Measurements from ENCODE around the gene TIMM29. TPM values are rescaled to one million over a fixed set of nuclear protein-coding genes. Genes with fewer than 3 reads are reported as not detected.
A peak's percentile ranks its signal among the peaks of the same experiment; 100 is the strongest.

The TIMM29 gene
- total RNA-seq, 2 experiments from 2014 or later, result 22.6 to 24.8 TPM

DNA sequence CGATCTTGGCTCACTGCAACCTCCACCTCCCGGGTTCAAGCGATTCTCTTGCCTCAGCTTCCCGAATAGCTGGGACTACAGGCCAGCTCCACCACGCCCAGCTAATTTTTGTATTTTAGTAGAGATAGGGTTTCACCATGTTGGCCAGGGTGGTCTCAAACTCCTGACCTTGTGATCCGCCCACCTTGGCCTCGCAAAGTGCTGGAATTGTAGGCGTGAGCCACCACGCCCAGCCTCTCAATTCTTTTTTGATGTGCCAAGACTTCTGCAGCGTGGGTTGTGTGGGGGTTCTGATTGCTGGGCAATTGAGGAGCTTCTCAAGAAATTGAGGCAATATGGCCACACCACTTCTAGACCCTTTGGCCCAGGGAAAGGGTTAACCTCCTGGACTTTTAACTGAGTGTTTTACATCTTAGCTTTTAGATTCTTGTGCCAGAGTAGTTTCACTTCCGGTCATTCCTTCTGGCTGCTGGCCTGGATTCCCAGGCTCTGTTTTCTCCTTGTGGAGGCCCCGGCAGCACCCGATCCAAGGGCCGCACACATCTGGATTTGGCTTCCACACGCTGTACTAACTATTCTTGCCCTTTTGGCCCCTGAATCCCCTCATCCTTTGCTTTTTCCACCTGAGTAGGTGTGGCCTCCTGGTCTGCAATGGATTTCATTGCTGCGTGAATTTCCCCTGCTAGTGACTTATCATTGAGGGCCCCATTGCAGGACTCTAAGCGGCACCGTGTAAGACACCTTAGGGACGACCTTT, 46.9 kb downstream of the TIMM29 start:
- H3K27ac ChIP-seq (ENCODE audit: low read depth in 1 of 2, low read length in 2 of 2), result no peak overlapping the region
- no peak overlapping the region for H3K4me3 ChIP-seq (ENCODE audit: low read length)
- Mint-ChIP-seq H3K27ac (peak overlapping the region; percentile 62), H3K4me3 (no peak overlapping the region), H3K36me3 (ENCODE audit: low read depth) (no peaks in the 10 kb centered on the region), H3K4me1 (ENCODE audit: low read depth) (peaks cover 38% of the 10 kb centered on the region), H3K9me3 (no peaks in the 10 kb centered on the region), H3K27me3 (no peaks in the 10 kb centered on the region)
- H3K9me3 ChIP-seq (ENCODE audit: control insufficient read depth in 1 of 2, insufficient read depth in 1 of 2, low read length in 2 of 2), result no peaks in the 10 kb centered on the region
- DNase-seq (no peak), ATAC-seq (ENCODE audit: poor library complexity) (no peak)
- no peaks in the 10 kb centered on the region for H3K27me3 ChIP-seq (ENCODE audit: control insufficient read depth in 1 of 2, insufficient read depth in 2 of 2, low read length in 2 of 2)
- TF ChIP-seq CTCF (IDR thresholded peaks at IDR 0.05), result no peak
- intact Hi-C loops (cut with DNase I, micrococcal nuclease), result no loop called here
- ChIA-PET POLR2A (no interaction called here), CTCF (interaction anchor here (0.6 to 1.0 kb wide), 3 partner anchors 14 to 33 kb away, joined by 3 to 4 read pairs (median 4); no protein-coding TSS in a partner anchor)
- H3K36me3 ChIP-seq (ENCODE audit: insufficient read depth, low read length), result peaks cover 3% of the 10 kb centered on the region
- H3K4me1 ChIP-seq (ENCODE audit: insufficient read depth, low read length), result peaks cover 38% of the 10 kb centered on the region

GRCh38 chr19:10976131-10976892, 47.7 kb downstream of the TIMM29 start:
- Mint-ChIP-seq H3K9me3 (no peaks in the 10 kb centered on the region), H3K27ac (peak overlapping the region; percentile 62), H3K27me3 (no peaks in the 10 kb centered on the region), H3K4me1 (ENCODE audit: low read depth) (peaks cover 34% of the 10 kb centered on the region), H3K4me3 (no peak overlapping the region), H3K36me3 (ENCODE audit: low read depth) (peaks cover 4% of the 10 kb centered on the region)
- DNase-seq, result no peak
- Histone ChIP-seq H3K27ac (ENCODE audit: low read depth in 1 of 2, low read length in 2 of 2) (no peak overlapping the region), H3K4me3 (ENCODE audit: low read length) (no peak overlapping the region), H3K4me1 (ENCODE audit: insufficient read depth, low read length) (peaks cover 39% of the 10 kb centered on the region), H3K27me3 (ENCODE audit: control insufficient read depth in 1 of 2, insufficient read depth in 2 of 2, low read length in 2 of 2) (no peaks in the 10 kb centered on the region), H3K9me3 (ENCODE audit: control insufficient read depth in 1 of 2, insufficient read depth in 1 of 2, low read length in 2 of 2) (no peaks in the 10 kb centered on the region), H3K36me3 (ENCODE audit: insufficient read depth, low read length) (peaks cover 3% of the 10 kb centered on the region)
- intact Hi-C loops (cut with DNase I, micrococcal nuclease), result no loop called here
- POLR2A ChIA-PET, result no interaction called here
- no peak for TF ChIP-seq CTCF (IDR thresholded peaks at IDR 0.05)
- CTCF ChIA-PET, result interaction anchor here (0.8 to 1.1 kb wide), 3 partner anchors 13 to 34 kb away, joined by 3 to 5 read pairs (median 4); no protein-coding TSS in a partner anchor
- no peak for ATAC-seq (ENCODE audit: poor library complexity)

GRCh38 chr19:10977742-10978092, 49.1 kb downstream of the TIMM29 start:
- TF ChIP-seq CTCF (IDR thresholded peaks at IDR 0.05), result no peak
- CTCF ChIA-PET, result no interaction called here
- H3K4me3 Mint-ChIP-seq, result no peak overlapping the region

More at GRCh38 chr19:10977742-10978092, 49.1 kb downstream of the TIMM29 start:
- H3K36me3 ChIP-seq (ENCODE audit: insufficient read depth, low read length), result peaks cover 3% of the 10 kb centered on the region
- POLR2A ChIA-PET, result no interaction called here
- DNase-seq, result no peak
- Mint-ChIP-seq H3K4me1 (ENCODE audit: low read depth) (peaks cover 34% of the 10 kb centered on the region), H3K27me3 (no peaks in the 10 kb centered on the region), H3K36me3 (ENCODE audit: low read depth) (peaks cover 7% of the 10 kb centered on the region), H3K27ac (no peak overlapping the region), H3K9me3 (no peaks in the 10 kb centered on the region)
- intact Hi-C loops (cut with DNase I, micrococcal nuclease), result no loop called here
- no peak for ATAC-seq (ENCODE audit: poor library complexity)
- no peak overlapping the region for H3K4me3 ChIP-seq (ENCODE audit: low read length)
- H3K4me1 ChIP-seq (ENCODE audit: insufficient read depth, low read length), result peaks cover 39% of the 10 kb centered on the region
- no peak overlapping the region for H3K27ac ChIP-seq (ENCODE audit: low read depth in 1 of 2, low read length in 2 of 2)
- H3K27me3 ChIP-seq (ENCODE audit: control insufficient read depth in 1 of 2, insufficient read depth in 2 of 2, low read length in 2 of 2), result no peaks in the 10 kb centered on the region
- no peaks in the 10 kb centered on the region for H3K9me3 ChIP-seq (ENCODE audit: control insufficient read depth in 1 of 2, insufficient read depth in 1 of 2, low read length in 2 of 2)

Other genes with a start within 250 kb of the TIMM29 start
- 10 to 100 TPM; 48.6 to 53.3 TPM for gene QTRT1, start 227.4 kb upstream of the TIMM29 start, total RNA-seq
- gene DNM2, start 210.7 kb upstream of the TIMM29 start, total RNA-seq, result 100 to 1,000 TPM; 279 to 286 TPM
- gene TMED1, start 92.6 kb upstream of the TIMM29 start, total RNA-seq, result 1 to 10 TPM; 6.7 to 7.0 TPM
- 1 to 10 TPM; 1.8 to 2.1 TPM for gene C19orf38, start 80.4 kb upstream of the TIMM29 start, total RNA-seq
- 10 to 100 TPM; 17.5 to 18.0 TPM for gene CARM1, start 57.3 kb upstream of the TIMM29 start, total RNA-seq
- gene YIPF2, start 172 bp upstream of the TIMM29 start, total RNA-seq, result 10 to 100 TPM; 21.1 to 21.7 TPM
- gene SMARCA4, start 32.2 kb downstream of the TIMM29 start, total RNA-seq, result 10 to 100 TPM; 69.6 to 74.5 TPM
- 10 to 100 TPM; 32.5 to 34.0 TPM for gene LDLR, start 160.7 kb downstream of the TIMM29 start, total RNA-seq
- gene SPC24, start 227.0 kb downstream of the TIMM29 start, total RNA-seq, result 1 to 10 TPM in 1 of 2 experiments, under 1 TPM in 1; 0.59 to 1.5 TPM

Measured in CD4-positive, alpha-beta T cell (primary cell).